PFSK-1 (cell line): ENCODE measurements around the gene NUP62.

Experiments
- FOXP2 ChIP-seq: optimal IDR thresholded peaks from 2 replicates; pipeline ENCODE3; 2011; ENCODE audit warnings: borderline replicate concordance, control low read depth, inconsistent platforms; ENCODE audit not compliant: insufficient read depth; ENCODE audit errors: extremely low read length, extremely low read depth
- POLR2AphosphoS5 ChIP-seq: IDR thresholded peaks from 2 replicates; pipeline ENCODE4 v1.6.1; 2012; ENCODE audit warnings: low read depth, mild to moderate bottlenecking, control low read depth, low read length, moderate library complexity
- REST ChIP-seq, 2 experiments: IDR thresholded peaks; 2 replicates each; pipeline versions ENCODE4 v1.6.1 to v1.8.0; 2011 to 2012; ENCODE audit warnings: low read depth in 2 of 2, low read length in 2 of 2, control low read depth in 1 of 2, inconsistent platforms in 1 of 2, mild to moderate bottlenecking in 1 of 2, moderate library complexity in 1 of 2; ENCODE audit not compliant: insufficient read depth in 1 of 2
- SIN3A ChIP-seq: IDR thresholded peaks from 2 replicates; pipeline ENCODE4 v1.6.1; 2012; ENCODE audit warnings: mild to moderate bottlenecking, low read length, moderate library complexity, borderline replicate concordance; ENCODE audit not compliant: insufficient read depth
- TAF1 ChIP-seq: IDR thresholded peaks from 2 replicates; pipeline ENCODE4 v1.6.1; 2012; ENCODE audit warnings: low read length, control low read depth, borderline replicate concordance; ENCODE audit not compliant: insufficient read depth

- TF ChIP-seq TAF1: no peak
- TF ChIP-seq REST (IDR thresholded peaks at IDR 0.05; ENCODE audit: insufficient read depth in 1 of 2, low read depth in 2 of 2, low read length in 2 of 2): no peak
- TF ChIP-seq SIN3A: no peak
- no peak for TF ChIP-seq POLR2AphosphoS5
- no peak for TF ChIP-seq FOXP2
Measured at GRCh38 chr19:49952479-49952836, 23.2 kb upstream of the NUP62 start.
